Esophagus muscularis mucosa (tissue), 3 donors: Measurements from ENCODE around the gene KRTAP9-3.
"Not testable (repeated sequence)": the region's sequence is repeated elsewhere in the genome, so short reads cannot be mapped to it uniquely, and the experiment has no call there.

Experiments used
- POLR2A ChIP-seq: fragments of 450-650 bp; IDR thresholded peaks from one replicate; pipeline ENCODE4 v1.6.1; 2017; ENCODE audit warnings: antibody characterized with exemption, moderate library complexity, mild to moderate bottlenecking, low read depth
- TF ChIP-seq, protein P1 (sequence below), 3 experiments: fragments of 200-600 bp in 2 of 3; fragments of 450-650 bp in 1 of 3; sonication (generic) in 2 of 3; IDR thresholded peaks; one replicate each; pipeline ENCODE4 v1.5.1; 2017 to 2019; ENCODE audit warnings: antibody characterized with exemption in 3 of 3, mild to moderate bottlenecking in 2 of 3, moderate library complexity in 1 of 3

DNA sequence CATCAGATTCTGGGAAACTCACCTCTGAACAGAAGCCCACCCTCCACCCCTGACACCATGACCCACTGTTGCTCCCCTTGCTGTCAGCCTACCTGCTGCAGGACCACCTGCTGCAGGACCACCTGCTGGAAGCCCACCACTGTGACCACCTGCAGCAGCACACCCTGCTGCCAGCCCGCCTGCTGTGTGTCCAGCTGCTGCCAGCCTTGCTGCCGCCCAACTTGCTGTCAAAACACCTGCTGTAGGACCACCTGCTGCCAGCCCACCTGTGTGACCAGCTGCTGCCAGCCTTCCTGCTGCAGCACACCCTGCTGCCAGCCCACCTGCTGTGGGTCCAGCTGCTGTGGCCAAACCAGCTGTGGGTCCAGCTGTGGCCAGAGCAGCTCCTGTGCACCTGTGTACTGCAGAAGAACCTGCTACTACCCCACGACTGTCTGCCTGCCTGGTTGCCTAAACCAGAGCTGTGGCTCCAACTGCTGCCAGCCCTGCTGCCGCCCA lies 5.6 kb upstream of the KRTAP9-3 start, which contains the start of gene KRTAP9-2:
- TF ChIP-seq, protein P1, sequence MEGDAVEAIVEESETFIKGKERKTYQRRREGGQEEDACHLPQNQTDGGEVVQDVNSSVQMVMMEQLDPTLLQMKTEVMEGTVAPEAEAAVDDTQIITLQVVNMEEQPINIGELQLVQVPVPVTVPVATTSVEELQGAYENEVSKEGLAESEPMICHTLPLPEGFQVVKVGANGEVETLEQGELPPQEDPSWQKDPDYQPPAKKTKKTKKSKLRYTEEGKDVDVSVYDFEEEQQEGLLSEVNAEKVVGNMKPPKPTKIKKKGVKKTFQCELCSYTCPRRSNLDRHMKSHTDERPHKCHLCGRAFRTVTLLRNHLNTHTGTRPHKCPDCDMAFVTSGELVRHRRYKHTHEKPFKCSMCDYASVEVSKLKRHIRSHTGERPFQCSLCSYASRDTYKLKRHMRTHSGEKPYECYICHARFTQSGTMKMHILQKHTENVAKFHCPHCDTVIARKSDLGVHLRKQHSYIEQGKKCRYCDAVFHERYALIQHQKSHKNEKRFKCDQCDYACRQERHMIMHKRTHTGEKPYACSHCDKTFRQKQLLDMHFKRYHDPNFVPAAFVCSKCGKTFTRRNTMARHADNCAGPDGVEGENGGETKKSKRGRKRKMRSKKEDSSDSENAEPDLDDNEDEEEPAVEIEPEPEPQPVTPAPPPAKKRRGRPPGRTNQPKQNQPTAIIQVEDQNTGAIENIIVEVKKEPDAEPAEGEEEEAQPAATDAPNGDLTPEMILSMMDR (IDR thresholded peaks at IDR 0.05), result not testable (repeated sequence)
- TF ChIP-seq POLR2A, result not testable (repeated sequence)
